K562 (cell line): ENCODE measurements around the gene GRAMD1B. TPM values are rescaled to one million over a fixed set of nuclear protein-coding genes. Genes with fewer than 3 reads are reported as not detected.

ENCODE experiments used
- ATAC-seq: fragments of 200-7000 bp; cut with Tn5 transposase; 3 replicates; pipeline ENCODE4 v1.9.1; 2020; ENCODE audit warnings: moderate library complexity
- BruUV-seq: library from RNA; stranded (reverse); fragments of 400-500 nt; replicated peaks from 2 replicates; lab custom pipeline; 2021; lab: Mats Ljungman, UMichigan
- CTCF ChIA-PET: fragments of 300-600 bp; formaldehyde crosslinking; extraction: SDS; loops from one replicate; lab custom pipeline; 2021; ENCODE audit warnings: low intra/inter-chr PET ratio; lab: Yijun Ruan, JAX
- POLR2A ChIA-PET: fragments of 300-600, 350-650 bp; sonication (Branson Sonifier 250); formaldehyde crosslinking; extraction: SDS; loops from one replicate; lab custom pipeline; 2021; ENCODE audit warnings: antibody characterized with exemption, inconsistent platforms; lab: Yijun Ruan, JAX
- DNase-seq, 4 experiments: peaks; one replicate each; pipeline versions ENCODE4 v3.0.0 to v3.0.0-alpha.2; 2011 to 2018; ENCODE audit warnings: low spot score in 3 of 4, mixed read lengths in 3 of 4; ENCODE audit errors: extremely low read depth in 1 of 4
- FAIRE-seq: peaks from 2 replicates; lab custom pipeline; 2011; peaks lifted over from hg19 to GRCh38; lab: Jason Lieb, UNC
- H2AFZ ChIP-seq: 2 replicates; pipeline ENCODE4 v1.6.0; 2011; ENCODE audit warnings: low read depth, low read length, control low read depth, inconsistent platforms
- H3K27ac ChIP-seq: fragments of 200-600 bp; 3 replicates; pipeline ENCODE4 v1.8.0; 2011; ENCODE audit warnings: low read depth, mild to moderate bottlenecking, control low read depth, inconsistent platforms, low read length, moderate library complexity, mixed read lengths; ENCODE audit errors: extremely low read depth
- H3K27me3 ChIP-seq, 2 experiments: fragments of 300-600 bp in 1 of 2; 2 replicates in 1 of 2; 3 replicates in 1 of 2; pipeline versions ENCODE4 v1.6.0 to v1.8.0; 2011; ENCODE audit warnings: inconsistent platforms in 2 of 2, low read length in 2 of 2, mild to moderate bottlenecking in 1 of 2, mixed read lengths in 1 of 2, moderate library complexity in 1 of 2; ENCODE audit not compliant: control insufficient read depth in 2 of 2, insufficient read depth in 2 of 2
- H3K36me3 ChIP-seq: fragments of 300-600 bp; 3 replicates; pipeline ENCODE4 v1.8.0; 2011; ENCODE audit warnings: mild to moderate bottlenecking, low read length, inconsistent platforms; ENCODE audit not compliant: control insufficient read depth, insufficient read depth
- H3K4me1 ChIP-seq, 2 experiments: fragments of 200-600 bp in 1 of 2; replicated peaks in 1 of 2; 2 replicates in 1 of 2; 3 replicates in 1 of 2; pipeline versions ENCODE4 v1.5.1 to v1.8.0; 2011; ENCODE audit warnings: inconsistent platforms in 2 of 2, low read length in 2 of 2, mild to moderate bottlenecking in 1 of 2, mixed read lengths in 1 of 2, moderate library complexity in 1 of 2; ENCODE audit not compliant: control insufficient read depth in 2 of 2, insufficient read depth in 2 of 2
- H3K4me2 ChIP-seq: 2 replicates; pipeline ENCODE4 v1.6.1; 2011; ENCODE audit warnings: low read length, control low read depth, inconsistent platforms, mixed read lengths; ENCODE audit not compliant: insufficient read depth
- H3K4me3 ChIP-seq: fragments of 200-600 bp; sonication (generic), shearing (Covaris generic); 2 replicates; pipeline ENCODE4 v1.5.1; 2016; ENCODE audit warnings: control low read depth, inconsistent platforms
- H3K79me2 ChIP-seq: fragments of 200-600 bp; 3 replicates; pipeline ENCODE4 v1.8.0; 2011; ENCODE audit warnings: low read length, inconsistent platforms; ENCODE audit not compliant: control insufficient read depth, insufficient read depth
- H3K9ac ChIP-seq, 2 experiments: 2 replicates each; pipeline versions ENCODE4 v1.6.0 to v1.6.1; 2011; ENCODE audit warnings: low read depth in 2 of 2, low read length in 2 of 2, control low read depth in 1 of 2, inconsistent platforms in 1 of 2, mild to moderate bottlenecking in 1 of 2, mixed read lengths in 1 of 2; ENCODE audit not compliant: insufficient read depth in 1 of 2
- H3K9me1 ChIP-seq: one replicate; pipeline ENCODE4 v1.6.0; 2011; ENCODE audit warnings: inconsistent platforms, mild to moderate bottlenecking, low read length, moderate library complexity; ENCODE audit not compliant: control insufficient read depth, insufficient read depth
- H3K9me3 ChIP-seq: replicated peaks from 2 replicates; pipeline ENCODE4 v1.5.1; 2011; ENCODE audit warnings: low read depth, low read length, inconsistent platforms; ENCODE audit not compliant: control insufficient read depth, insufficient read depth
- H4K20me1 ChIP-seq: replicated peaks from 2 replicates; pipeline ENCODE4 v1.6.1; 2011; ENCODE audit warnings: low read length, inconsistent platforms, mixed read lengths; ENCODE audit not compliant: control insufficient read depth, insufficient read depth
- FOXA1 ChIP-seq: fragments of 450-650 bp; IDR thresholded peaks from 2 replicates; pipeline ENCODE4 v1.6.1; 2016; ENCODE audit warnings: mild to moderate bottlenecking, borderline replicate concordance
- GTF2A2 ChIP-seq: IDR thresholded peaks from 2 replicates; pipeline ENCODE4 v1.6.1; 2016; ENCODE audit warnings: mild to moderate bottlenecking, missing genetic modification characterization, missing compliant biosample characterization
- HBP1 ChIP-seq: fragments of 450-650 bp; formaldehyde crosslinking; IDR thresholded peaks from 2 replicates; pipeline ENCODE4 v1.4.0; 2022; ENCODE audit warnings: missing genetic modification characterization
- SREBF2 ChIP-seq: sonication (generic); formaldehyde crosslinking; IDR thresholded peaks from 2 replicates; pipeline ENCODE4 v1.4.0; 2020; ENCODE audit warnings: mild to moderate bottlenecking, missing genetic modification reagents
- TGIF2 ChIP-seq: sonication (generic); formaldehyde crosslinking; IDR thresholded peaks from 2 replicates; pipeline ENCODE4 v1.8.1; 2022; ENCODE audit warnings: mild to moderate bottlenecking, missing genetic modification reagents, moderate library complexity
- WGBS: fragments of 100-300 bp; shearing (Covaris generic); methylation state at CpG from one replicate; pipeline ENCODE4 v1.1.6; 2016; ENCODE audit warnings: low coverage, mixed read lengths; ENCODE audit not compliant: insufficient coverage; ENCODE audit errors: missing lambda C conversion rate; 5-methylcytosine and 5-hydroxymethylcytosine counted together
- in situ Hi-C: fragments of 300-500 bp; cut with MboI; formaldehyde crosslinking; loops from 4 replicates; pipeline ENCODE4 v1.15.0; 2018; ENCODE audit warnings: inconsistent platforms, mixed read lengths
- intact Hi-C: fragments of 100-400 bp; cut with micrococcal nuclease; formaldehyde crosslinking; loops from 2 replicates; pipeline ENCODE4 v1.14.2; 2022
- polyA plus RNA-seq, 8 experiments: library from polyadenylated mRNA; depleted of rRNA in 4 of 8; stranded (reverse) in 5 of 8; unstranded in 3 of 8; fragments of >200 nt; fragmentation: Nextera tagmentation in 2 of 8; fragmentation: Illumina TruSeq in 1 of 8; extraction: Ambion mirVana in 2 of 8; extraction: Trizol in 1 of 8; gene quantifications; 2 replicates each; pipeline versions ENCODE4 v1.2.1 to v1.2.3, GENCODE V29; 2011 to 2014; ENCODE audit warnings: inconsistent platforms in 1 of 8, missing spikeins in 1 of 8
- total RNA-seq, 7 experiments: library from RNA; depleted of rRNA in 6 of 7; stranded (reverse); fragments of >200 nt in 6 of 7; fragmentation: Illumina TruSeq in 2 of 7; extraction: Trizol in 2 of 7; gene quantifications; 2 replicates each; pipeline versions ENCODE4 v1.2.1 to v1.2.3, GENCODE V29; 2011 to 2021; ENCODE audit warnings: low replicate concordance in 1 of 7

Gene GRAMD1B
- total and polyA plus RNA-seq, 9 of the 15 experiments (the other 6 are each of a cell fraction or from before 2014, with no cell fraction given), result 0.31 TPM; not detected in 8

DNA sequence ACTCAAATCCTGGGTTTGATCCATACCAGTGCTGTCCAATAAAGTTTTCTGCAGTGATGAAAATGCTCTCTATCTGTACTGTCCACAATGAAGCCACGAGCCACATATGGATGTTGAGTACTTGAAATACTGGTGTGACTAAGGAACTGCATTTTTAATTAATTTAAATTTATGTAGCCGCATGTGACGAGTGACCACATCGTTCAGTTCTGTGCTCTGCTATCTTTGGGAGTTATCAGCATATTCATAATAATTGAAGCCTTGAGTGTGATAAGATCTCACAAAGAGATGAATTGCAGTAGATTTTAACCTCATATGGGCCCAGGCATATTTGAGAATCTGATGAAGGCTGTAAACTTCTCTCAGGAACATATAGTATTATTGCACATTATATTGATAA, 40.8 kb downstream of the GRAMD1B start:
- TF ChIP-seq HBP1 (CRISPR knock-in tag) (no peak), FOXA1 (no peak), TGIF2 (CRISPR knock-in tag) (no peak), SREBF2 (CRISPR knock-in tag) (no peak), GTF2A2 (tag) (no peak)
- TF ChIP-seq, all 486 proteins: peak for 0
- ChIA-PET CTCF (no interaction called here), POLR2A (no interaction called here)
- H3K9me1 ChIP-seq, result no peaks in the 10 kb centered on the region
- no peak overlapping the region for H3K4me3 ChIP-seq
- BruUV-seq, result no TSS peak
- H3K9ac ChIP-seq, result no peak overlapping the region
- in situ Hi-C loops, result loop anchor here (10.0 kb wide), 1 partner anchor 166 kb away; no protein-coding TSS in a partner anchor
- ATAC-seq (no peak), DNase-seq (no peak), FAIRE-seq (no peak)
- 5% methylated on average over 4 of the region's 4 CpGs for WGBS
- H3K36me3 ChIP-seq, result no peaks in the 10 kb centered on the region
- no peak overlapping the region for H3K4me2 ChIP-seq
- H3K9me3 ChIP-seq, result no peaks in the 10 kb centered on the region
- H3K4me1 ChIP-seq, result no peaks in the 10 kb centered on the region
- no peaks in the 10 kb centered on the region; a peak in 1 of 5 replicates for H3K27me3 ChIP-seq
- H3K79me2 ChIP-seq, result no peaks in the 10 kb centered on the region
- intact Hi-C loops, result no loop called here
- H2AFZ ChIP-seq, result no peak overlapping the region
- no peak overlapping the region for H3K27ac ChIP-seq
- no peaks in the 10 kb centered on the region; the same call in 1 of the 2 replicates for H4K20me1 ChIP-seq
